Fibroblast of the aortic adventitia (primary cell): Measurements from ENCODE around the gene CLEC4G. TPM values are rescaled to one million over a fixed set of nuclear protein-coding genes. Genes with fewer than 3 reads are reported as not detected.
"Not testable (repeated sequence)": the region's sequence is repeated elsewhere in the genome, so short reads cannot be mapped to it uniquely, and the experiment has no call there.

Experiments
- DNase-seq: peaks from one replicate; pipeline ENCODE4 v3.0.0-alpha.2; 2010; ENCODE audit warnings: low read depth
- H3K4me3 ChIP-seq: 2 replicates; pipeline ENCODE4 v1.5.1; 2011; ENCODE audit warnings: low read depth, mild to moderate bottlenecking, control low read depth, low read length, moderate library complexity
- total RNA-seq: library from RNA; depleted of rRNA; stranded (reverse); fragments of >200 nt; gene quantifications from 2 replicates; pipeline ENCODE4 v1.2.3, GENCODE V29; 2012; ENCODE audit warnings: low replicate concordance
- TF ChIP-seq, protein P1 (sequence below): IDR thresholded peaks from 2 replicates; pipeline ENCODE4 v1.5.1; 2011; ENCODE audit warnings: mild to moderate bottlenecking, low read length, control low read depth, inconsistent platforms; ENCODE audit not compliant: insufficient read depth

The CLEC4G gene
- total RNA-seq, 1 donor, result not detected

GRCh38 chr19:7748171-7748570 lies 16.3 kb upstream of the CLEC4G start:
- no peak overlapping the region for H3K4me3 ChIP-seq
- DNase-seq, result no peak
- TF ChIP-seq, protein P1, sequence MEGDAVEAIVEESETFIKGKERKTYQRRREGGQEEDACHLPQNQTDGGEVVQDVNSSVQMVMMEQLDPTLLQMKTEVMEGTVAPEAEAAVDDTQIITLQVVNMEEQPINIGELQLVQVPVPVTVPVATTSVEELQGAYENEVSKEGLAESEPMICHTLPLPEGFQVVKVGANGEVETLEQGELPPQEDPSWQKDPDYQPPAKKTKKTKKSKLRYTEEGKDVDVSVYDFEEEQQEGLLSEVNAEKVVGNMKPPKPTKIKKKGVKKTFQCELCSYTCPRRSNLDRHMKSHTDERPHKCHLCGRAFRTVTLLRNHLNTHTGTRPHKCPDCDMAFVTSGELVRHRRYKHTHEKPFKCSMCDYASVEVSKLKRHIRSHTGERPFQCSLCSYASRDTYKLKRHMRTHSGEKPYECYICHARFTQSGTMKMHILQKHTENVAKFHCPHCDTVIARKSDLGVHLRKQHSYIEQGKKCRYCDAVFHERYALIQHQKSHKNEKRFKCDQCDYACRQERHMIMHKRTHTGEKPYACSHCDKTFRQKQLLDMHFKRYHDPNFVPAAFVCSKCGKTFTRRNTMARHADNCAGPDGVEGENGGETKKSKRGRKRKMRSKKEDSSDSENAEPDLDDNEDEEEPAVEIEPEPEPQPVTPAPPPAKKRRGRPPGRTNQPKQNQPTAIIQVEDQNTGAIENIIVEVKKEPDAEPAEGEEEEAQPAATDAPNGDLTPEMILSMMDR, result no peak

GRCh38 chr19:7746903-7747884 lies 15.3 kb upstream of the CLEC4G start, which contains the start of gene CD209:
CD209 (minus strand) TSS chr19:7747534; CDS start chr19:7747511, 23 bp downstream.
- DNase-seq, result no peak
- TF ChIP-seq, protein P1, result no peak
- no peak within 1 kb of the TSS for H3K4me3 ChIP-seq

GRCh38 chr19:7746306-7746705 lies 14.4 kb upstream of the CLEC4G start:
- DNase-seq, H3K4me3 ChIP-seq: not testable (repeated sequence)

- H3K4me3 ChIP-seq, result no peak overlapping the region
- TF ChIP-seq, protein P1, result no peak
- DNase-seq, result no peak
These were observed 13.2 kb upstream of the CLEC4G start for GRCh38 chr19:7744871-7745650.

- TF ChIP-seq, protein P1, result no peak
- no peak overlapping the region for H3K4me3 ChIP-seq
- DNase-seq, result no peak
These were observed 12.4 kb upstream of the CLEC4G start for GRCh38 chr19:7744199-7744786.

DNA sequence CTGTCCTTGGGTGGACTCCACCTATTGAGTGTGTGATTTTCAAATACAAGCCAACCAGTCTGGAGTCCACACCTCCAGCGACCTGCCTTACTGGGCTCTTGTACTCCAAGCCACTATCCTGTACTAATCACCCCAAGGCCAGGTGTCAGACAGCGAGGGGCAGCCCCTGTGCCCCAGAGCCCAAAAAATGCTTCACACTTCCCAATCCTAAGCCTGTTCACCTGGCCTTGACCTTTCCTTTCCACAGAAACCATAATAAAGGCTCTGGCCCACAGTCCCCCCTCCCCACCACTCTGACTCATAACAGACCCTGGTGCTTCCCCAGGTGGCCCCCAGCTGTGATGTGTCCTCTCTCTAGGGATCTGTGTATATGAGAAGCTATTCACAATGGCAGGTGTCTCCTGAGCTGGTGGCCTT lies 11.5 kb upstream of the CLEC4G start:
- no peak for DNase-seq
- H3K4me3 ChIP-seq, result no peak overlapping the region
- TF ChIP-seq, protein P1, result no peak
